Measurements from ENCODE around the gene C1QL1.

C1QL1 gene

GRCh38 chr17:44988044-44988942 lies 20.2 kb upstream of the C1QL1 start:
- no peak for DNase-seq

- no peak for DNase-seq
These were observed 15.5 kb upstream of the C1QL1 start for GRCh38 chr17:44983563-44983962.

- no peak for DNase-seq
These were observed 14.1 kb upstream of the C1QL1 start for GRCh38 chr17:44982113-44982702.

GRCh38 chr17:44981221-44981968 lies 13.3 kb upstream of the C1QL1 start:
- no peak for DNase-seq

GRCh38 chr17:44979426-44979995 lies 11.4 kb upstream of the C1QL1 start:
- no peak for DNase-seq

GRCh38 chr17:44978807-44979206 lies 10.7 kb upstream of the C1QL1 start:
- no peak for DNase-seq

GRCh38 chr17:44977814-44978550 lies 9.9 kb upstream of the C1QL1 start:
- no peak for DNase-seq

- DNase-seq: no peak
These were observed 9.0 kb upstream of the C1QL1 start for GRCh38 chr17:44977065-44977464.

GRCh38 chr17:44976206-44976605 lies 8.1 kb upstream of the C1QL1 start:
- DNase-seq: no peak

- DNase-seq: no peak
These were observed 4.8 kb upstream of the C1QL1 start for GRCh38 chr17:44972953-44973352.

- no peak for DNase-seq
These were observed 3.8 kb upstream of the C1QL1 start for GRCh38 chr17:44971776-44972483.

GRCh38 chr17:44970136-44970741 lies 2.1 kb upstream of the C1QL1 start:
- peak; percentile 23 for DNase-seq

- DNase-seq: no peak
These were observed 1.2 kb upstream of the C1QL1 start for GRCh38 chr17:44969144-44969780.

GRCh38 chr17:44967907-44968224 lies 237 bp downstream of the C1QL1 start:
- no peak for DNase-seq

GRCh38 chr17:44967026-44967906 lies 837 bp downstream of the C1QL1 start:
- peak; percentile 15 for DNase-seq

GRCh38 chr17:44966348-44967025 lies 1.6 kb downstream of the C1QL1 start:
- DNase-seq: no peak

GRCh38 chr17:44965481-44966234 lies 2.4 kb downstream of the C1QL1 start:
- DNase-seq: no peak

- DNase-seq: no peak
These were observed 6.2 kb downstream of the C1QL1 start for GRCh38 chr17:44961921-44962350.

- DNase-seq: no peak
These were observed 7.4 kb downstream of the C1QL1 start for GRCh38 chr17:44960691-44961090.

Data from DMS79 treated with DMSO at 0.1 percent for 48 hours (cell line).